Keratinocyte (primary cell): ENCODE data around the gene PSMB11.

Experiments
- CTCF ChIP-seq, 3 experiments: IDR thresholded peaks in 1 of 3; conservative IDR thresholded peaks in 1 of 3; optimal IDR thresholded peaks in 1 of 3; 2 replicates in 2 of 3; 3 replicates in 1 of 3; pipeline versions ENCODE3 to v1.5.1; 2011; ENCODE audit warnings: low read length in 3 of 3, mild to moderate bottlenecking in 3 of 3, moderate library complexity in 2 of 3, control low read depth in 1 of 3, inconsistent platforms in 1 of 3; ENCODE audit not compliant: insufficient read depth in 2 of 3; ENCODE audit errors: extremely low read depth in 1 of 3
- EZH2 ChIP-seq: IDR thresholded peaks from one replicate; pipeline ENCODE4 v1.6.1; 2012; ENCODE audit warnings: inconsistent platforms, mild to moderate bottlenecking, low read length, moderate library complexity

- no peak for TF ChIP-seq CTCF (optimal IDR thresholded peaks at IDR 0.05 in 1 of 3, IDR thresholded peaks at IDR 0.05 in 1 of 3, conservative IDR thresholded peaks at IDR 0.05 in 1 of 3; ENCODE audit: extremely low read depth in 1 of 3, insufficient read depth in 2 of 3, low read length in 3 of 3)
- TF ChIP-seq EZH2 = no peak
Observed at GRCh38 chr14:23002592-23002991, 39.4 kb upstream of the PSMB11 start.
